AG04449 (cell line): ENCODE measurements around the gene VAC14.

ENCODE experiments used
- CTCF ChIA-PET: fragments of 350-600 bp; formaldehyde crosslinking; extraction: SDS; loops from one replicate; lab custom pipeline; 2021; ENCODE audit warnings: antibody characterized with exemption; lab: Yijun Ruan, JAX
- POLR2A ChIA-PET: fragments of 400-600, 350-600 bp; formaldehyde crosslinking; extraction: SDS; loops from one replicate; lab custom pipeline; 2020; ENCODE audit warnings: antibody characterized with exemption, inconsistent platforms; lab: Yijun Ruan, JAX
- DNase-seq: peaks from one replicate; pipeline ENCODE4 v3.0.0-alpha.2; 2010; ENCODE audit warnings: low read depth, low spot score
- H3K4me3 ChIP-seq: 2 replicates; pipeline ENCODE4 v1.5.1; 2011; ENCODE audit warnings: low read depth, mild to moderate bottlenecking, control low read depth, low read length
- TF ChIP-seq, protein P1 (sequence below): IDR thresholded peaks from one replicate; pipeline ENCODE4 v1.5.1; 2011; ENCODE audit warnings: mild to moderate bottlenecking, moderate library complexity, low read length, control low read depth, inconsistent platforms; ENCODE audit not compliant: insufficient read depth; ENCODE audit errors: missing control alignments

VAC14 gene

DNA sequence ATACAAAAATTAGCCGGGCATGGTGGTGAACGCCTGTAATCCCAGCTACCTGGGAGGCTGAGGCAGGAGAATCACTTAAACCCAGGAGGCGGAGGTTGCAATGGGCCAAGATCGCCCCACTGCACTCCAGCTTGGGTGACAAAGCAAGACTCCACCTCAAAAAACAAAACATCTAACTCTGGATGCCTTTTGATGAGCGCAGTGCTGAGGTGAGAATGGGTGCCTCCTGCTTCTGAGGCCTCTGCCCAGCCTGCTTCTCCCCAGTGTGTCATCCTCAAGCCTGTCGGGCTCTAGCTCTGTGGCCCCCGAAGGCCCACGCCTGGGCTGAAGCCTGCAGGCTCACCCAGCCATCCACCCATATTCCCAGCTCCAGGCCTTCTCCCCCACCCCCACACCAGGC lies 104.6 kb downstream of the VAC14 start:
- TF ChIP-seq, protein P1, sequence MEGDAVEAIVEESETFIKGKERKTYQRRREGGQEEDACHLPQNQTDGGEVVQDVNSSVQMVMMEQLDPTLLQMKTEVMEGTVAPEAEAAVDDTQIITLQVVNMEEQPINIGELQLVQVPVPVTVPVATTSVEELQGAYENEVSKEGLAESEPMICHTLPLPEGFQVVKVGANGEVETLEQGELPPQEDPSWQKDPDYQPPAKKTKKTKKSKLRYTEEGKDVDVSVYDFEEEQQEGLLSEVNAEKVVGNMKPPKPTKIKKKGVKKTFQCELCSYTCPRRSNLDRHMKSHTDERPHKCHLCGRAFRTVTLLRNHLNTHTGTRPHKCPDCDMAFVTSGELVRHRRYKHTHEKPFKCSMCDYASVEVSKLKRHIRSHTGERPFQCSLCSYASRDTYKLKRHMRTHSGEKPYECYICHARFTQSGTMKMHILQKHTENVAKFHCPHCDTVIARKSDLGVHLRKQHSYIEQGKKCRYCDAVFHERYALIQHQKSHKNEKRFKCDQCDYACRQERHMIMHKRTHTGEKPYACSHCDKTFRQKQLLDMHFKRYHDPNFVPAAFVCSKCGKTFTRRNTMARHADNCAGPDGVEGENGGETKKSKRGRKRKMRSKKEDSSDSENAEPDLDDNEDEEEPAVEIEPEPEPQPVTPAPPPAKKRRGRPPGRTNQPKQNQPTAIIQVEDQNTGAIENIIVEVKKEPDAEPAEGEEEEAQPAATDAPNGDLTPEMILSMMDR: no peak
- DNase-seq: no peak
- CTCF ChIA-PET: interaction anchor here (1.0 to 1.1 kb wide), 3 partner anchors 42 to 75 kb away, joined by 3 read pairs; no protein-coding TSS in a partner anchor
- H3K4me3 ChIP-seq: no peak overlapping the region
- POLR2A ChIA-PET: interaction anchor here (1.1 kb wide), 1 partner anchor 19 kb away, joined by 3 read pairs; no protein-coding TSS in a partner anchor

DNA sequence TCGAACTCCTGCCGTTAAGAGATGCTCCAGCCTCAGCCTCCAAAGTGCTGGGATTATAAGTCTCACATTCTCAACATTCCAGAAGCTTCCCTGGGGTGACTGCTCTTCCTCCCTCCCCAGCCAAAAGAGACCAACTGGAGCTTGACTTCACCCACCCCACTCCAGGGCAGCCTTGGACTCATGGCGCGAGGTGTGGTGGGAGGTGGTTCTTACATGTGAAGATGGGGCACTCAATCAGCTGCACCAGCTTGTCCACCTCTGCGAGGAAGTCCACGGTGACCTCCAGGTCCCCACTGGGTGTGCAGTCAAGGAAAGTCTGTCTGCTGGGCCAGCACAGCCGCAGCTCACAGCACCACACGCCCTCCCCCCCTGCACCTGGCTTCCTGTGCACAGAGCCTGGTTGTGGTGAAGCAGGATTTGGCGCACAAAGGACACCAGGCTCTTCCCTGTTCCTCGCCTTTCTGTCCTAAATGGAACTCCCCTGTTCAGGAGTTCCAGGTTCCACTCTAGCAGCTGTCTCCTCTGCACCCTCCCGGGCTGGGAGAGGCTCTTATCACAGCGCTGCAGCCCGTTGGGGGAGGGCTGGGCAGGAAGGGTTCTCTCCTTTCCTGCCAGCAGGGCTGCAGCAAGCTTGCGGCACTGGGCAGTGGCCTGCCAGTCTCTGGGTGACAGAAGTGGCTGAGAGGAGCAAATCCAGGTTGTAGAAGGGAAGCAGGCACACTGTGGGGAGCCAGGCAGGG lies 105.5 kb downstream of the VAC14 start:
- TF ChIP-seq, protein P1: no peak
- H3K4me3 ChIP-seq: no peak overlapping the region
- no peak for DNase-seq
- ChIA-PET CTCF (interaction anchor here (1.8 kb wide), 1 partner anchor 75 kb away, joined by 10 read pairs; no protein-coding TSS in a partner anchor), POLR2A (no interaction called here)

DNA sequence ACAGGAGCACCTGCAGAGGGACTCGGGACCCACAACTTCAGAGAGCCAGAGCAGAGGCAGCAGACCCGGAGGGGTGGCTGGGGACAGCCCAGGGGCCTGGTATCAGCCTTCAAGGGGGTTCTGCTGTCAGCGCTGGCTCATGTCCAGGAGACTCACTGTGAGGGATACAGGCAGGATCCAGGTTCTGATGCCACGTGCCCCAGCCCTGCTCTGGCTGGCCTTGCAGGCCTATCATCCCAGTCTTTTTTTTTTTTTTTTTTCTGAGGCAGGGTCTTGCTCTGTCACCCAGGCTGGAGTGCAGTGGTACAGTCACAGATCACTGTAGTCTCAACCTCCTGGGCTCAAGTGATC lies 106.1 kb downstream of the VAC14 start:
- ChIA-PET CTCF (interaction anchor here (1.8 kb wide), 1 partner anchor 76 kb away, joined by 10 read pairs; no protein-coding TSS in a partner anchor), POLR2A (no interaction called here)
- TF ChIP-seq, protein P1: no peak
- DNase-seq: no peak
- no peak overlapping the region for H3K4me3 ChIP-seq

DNA sequence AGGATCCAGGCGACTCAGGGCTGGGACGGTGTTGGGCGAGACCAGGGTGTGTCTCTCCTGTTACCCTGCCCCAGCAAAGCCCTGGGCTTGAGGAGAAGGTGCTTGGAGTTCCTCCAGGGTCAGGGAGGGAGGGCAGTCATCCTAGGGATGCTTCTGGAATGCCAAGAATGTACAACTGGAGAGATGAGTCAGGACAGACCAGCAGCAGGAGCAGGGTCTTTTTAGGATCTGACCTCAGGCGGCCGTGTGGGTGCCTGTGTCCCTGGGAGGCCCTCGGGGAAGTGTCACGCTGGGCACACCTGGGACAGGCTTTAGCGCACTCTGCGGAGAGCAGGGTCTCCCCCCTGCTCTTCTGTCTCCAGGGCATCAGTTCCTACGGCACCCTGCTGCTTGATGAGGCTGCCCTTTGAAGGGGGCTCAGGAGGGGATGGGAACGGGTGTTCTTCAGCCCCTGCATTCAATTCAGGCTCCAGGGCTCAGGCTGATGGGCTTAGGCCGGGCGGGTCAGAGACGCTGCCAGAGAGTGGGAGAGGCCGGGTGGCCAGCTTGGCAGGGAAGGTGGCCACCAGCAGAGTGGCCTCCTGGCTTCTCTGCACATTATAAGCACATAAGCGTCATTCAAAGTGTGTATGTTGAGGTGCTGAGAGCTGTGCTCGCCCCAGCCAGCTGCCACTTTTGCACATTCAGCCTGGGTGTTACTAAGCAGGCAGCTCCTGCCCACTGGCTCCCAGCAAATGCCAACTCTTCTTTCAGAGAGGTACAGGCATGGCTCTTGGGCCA lies 106.7 kb downstream of the VAC14 start:
- no peak overlapping the region for H3K4me3 ChIP-seq
- CTCF ChIA-PET: interaction anchor here (1.8 to 3.5 kb wide), 3 partner anchors 44 to 77 kb away, joined by 10 to 25 read pairs (median 14); no protein-coding TSS in a partner anchor
- DNase-seq: no peak
- POLR2A ChIA-PET: no interaction called here
- TF ChIP-seq, protein P1: no peak

DNA sequence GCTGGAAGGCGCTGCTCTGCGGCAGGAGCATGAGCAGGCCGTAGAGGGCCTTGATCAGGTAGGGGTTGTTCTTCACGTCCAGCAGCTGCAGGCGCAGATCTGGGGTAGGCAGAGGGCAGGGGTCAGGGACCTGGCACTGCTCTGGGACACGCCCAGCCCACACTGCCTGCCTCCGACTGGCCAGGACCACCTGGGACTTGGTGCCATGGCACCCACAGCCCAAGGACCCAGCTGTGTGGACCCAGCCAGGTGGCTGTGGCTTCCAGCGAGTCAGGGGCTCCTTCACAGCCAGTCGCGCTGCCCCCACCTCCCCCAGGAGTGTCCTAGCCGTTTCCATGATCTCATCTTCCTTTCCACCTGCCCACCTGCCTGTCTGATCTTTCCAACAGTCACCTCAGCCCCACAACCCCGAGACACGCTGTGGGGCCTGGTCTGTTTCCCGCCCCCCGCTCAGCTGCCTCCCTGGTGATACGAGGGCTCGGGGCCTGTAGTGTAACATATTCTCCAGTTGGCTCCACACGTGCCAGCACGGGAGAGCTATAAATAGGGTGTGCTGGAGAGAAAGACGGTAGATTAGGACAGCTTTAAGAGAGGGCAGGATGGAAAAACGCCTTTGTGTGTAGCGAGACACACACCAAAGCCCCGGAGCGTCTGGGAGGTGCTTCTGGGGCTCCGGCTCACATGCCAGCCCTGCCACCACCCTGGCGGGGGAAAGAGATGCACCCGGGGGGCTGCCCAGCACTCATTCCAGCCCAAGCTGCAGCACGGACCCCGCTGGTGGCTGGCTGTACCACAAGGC lies 107.9 kb downstream of the VAC14 start:
- CTCF ChIA-PET: interaction anchor here (0.7 to 3.5 kb wide), 7 partner anchors 8 to 78 kb away, joined by 3 to 25 read pairs (median 3); no protein-coding TSS in a partner anchor
- no peak overlapping the region for H3K4me3 ChIP-seq
- POLR2A ChIA-PET: interaction anchor here (1.0 to 1.9 kb wide), 2 partner anchors 10 to 22 kb away, joined by 5 read pairs; no protein-coding TSS in a partner anchor
- TF ChIP-seq, protein P1: no peak
- DNase-seq: no peak
